Progenitor cell of endocrine pancreas (in vitro differentiated cells): Measurements from ENCODE around the gene LAGE3. TPM values are rescaled to one million over a fixed set of nuclear protein-coding genes. Genes with fewer than 3 reads are reported as not detected.
A peak's percentile ranks its signal among the peaks of the same experiment; 100 is the strongest.

Experiments used
- DNase-seq: peaks from one replicate; pipeline ENCODE4 v3.0.0; 2021; ENCODE audit warnings: low spot score; ENCODE audit not compliant: unreplicated experiment
- H3K27ac Mint-ChIP-seq: 2 replicates; pipeline ENCODE4 v1.8.0; 2021; ENCODE audit warnings: mild to moderate bottlenecking, moderate library complexity, mixed read lengths
- H3K27me3 Mint-ChIP-seq: 2 replicates; pipeline ENCODE4 v1.8.0; 2021; ENCODE audit warnings: mixed read lengths
- H3K36me3 Mint-ChIP-seq: 2 replicates; pipeline ENCODE4 v1.8.0; 2022; ENCODE audit warnings: mixed read lengths; ENCODE audit not compliant: insufficient read depth
- H3K4me1 Mint-ChIP-seq: 2 replicates; pipeline ENCODE4 v1.8.0; 2021; ENCODE audit warnings: low read depth, mixed read lengths
- H3K4me3 Mint-ChIP-seq: 2 replicates; pipeline ENCODE4 v1.8.0; 2021; ENCODE audit warnings: low read depth, mild to moderate bottlenecking, moderate library complexity, mixed read lengths
- H3K9me3 Mint-ChIP-seq: 2 replicates; pipeline ENCODE4 v1.8.0; 2021; ENCODE audit warnings: low read depth, mixed read lengths
- total RNA-seq: library from RNA; stranded (reverse); gene quantifications from 2 replicates; pipeline ENCODE4 v1.2.1, GENCODE V29; 2021
- TF ChIP-seq, protein P1 (sequence below): fragments of 200-600 bp; sonication (generic); IDR thresholded peaks from one replicate; pipeline ENCODE4 v1.5.0; 2021; ENCODE audit warnings: antibody characterized with exemption, mild to moderate bottlenecking; ENCODE audit not compliant: unreplicated experiment

LAGE3 gene
- total RNA-seq, 1 donor from 2014 or later: 13.5 TPM

DNA sequence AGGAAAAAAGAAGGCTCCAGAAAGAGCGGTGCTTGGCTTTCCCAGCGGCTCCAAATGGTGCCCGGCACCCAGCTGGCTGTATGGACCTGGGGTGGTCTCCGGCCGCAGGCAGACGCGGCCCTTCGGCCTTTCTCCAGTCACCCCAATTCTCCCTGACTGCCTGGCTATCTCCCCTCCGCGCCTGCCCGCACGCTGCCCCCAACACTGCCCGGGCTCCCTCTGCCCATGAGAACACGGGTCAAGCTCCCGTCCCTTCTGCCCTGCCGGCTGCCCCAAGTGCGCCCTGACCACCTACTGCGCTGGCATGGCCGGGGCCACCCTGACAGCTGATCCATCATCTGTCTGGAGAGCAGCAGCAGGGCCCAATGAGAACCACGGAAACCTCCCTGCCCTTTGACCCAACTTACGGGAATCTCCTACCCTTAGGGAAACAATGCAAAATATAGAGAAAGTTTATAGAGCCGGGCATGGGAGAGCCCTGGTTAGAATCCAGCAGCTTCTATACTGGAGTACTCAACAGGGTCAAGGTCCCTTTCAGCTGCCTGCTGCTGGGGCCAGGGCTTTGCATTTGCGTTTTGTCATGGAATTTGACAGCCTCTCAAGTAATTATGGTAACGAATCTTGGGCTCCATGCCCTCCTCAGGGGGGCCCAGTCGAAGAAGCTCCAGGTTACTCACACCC is 38.2 kb upstream of the LAGE3 start:
- no peaks in the 10 kb centered on the region for H3K27me3 Mint-ChIP-seq
- peak overlapping the region; percentile 98 for H3K27ac Mint-ChIP-seq
- TF ChIP-seq, protein P1, sequence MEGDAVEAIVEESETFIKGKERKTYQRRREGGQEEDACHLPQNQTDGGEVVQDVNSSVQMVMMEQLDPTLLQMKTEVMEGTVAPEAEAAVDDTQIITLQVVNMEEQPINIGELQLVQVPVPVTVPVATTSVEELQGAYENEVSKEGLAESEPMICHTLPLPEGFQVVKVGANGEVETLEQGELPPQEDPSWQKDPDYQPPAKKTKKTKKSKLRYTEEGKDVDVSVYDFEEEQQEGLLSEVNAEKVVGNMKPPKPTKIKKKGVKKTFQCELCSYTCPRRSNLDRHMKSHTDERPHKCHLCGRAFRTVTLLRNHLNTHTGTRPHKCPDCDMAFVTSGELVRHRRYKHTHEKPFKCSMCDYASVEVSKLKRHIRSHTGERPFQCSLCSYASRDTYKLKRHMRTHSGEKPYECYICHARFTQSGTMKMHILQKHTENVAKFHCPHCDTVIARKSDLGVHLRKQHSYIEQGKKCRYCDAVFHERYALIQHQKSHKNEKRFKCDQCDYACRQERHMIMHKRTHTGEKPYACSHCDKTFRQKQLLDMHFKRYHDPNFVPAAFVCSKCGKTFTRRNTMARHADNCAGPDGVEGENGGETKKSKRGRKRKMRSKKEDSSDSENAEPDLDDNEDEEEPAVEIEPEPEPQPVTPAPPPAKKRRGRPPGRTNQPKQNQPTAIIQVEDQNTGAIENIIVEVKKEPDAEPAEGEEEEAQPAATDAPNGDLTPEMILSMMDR: no peak
- H3K4me3 Mint-ChIP-seq: peak overlapping the region; percentile 63
- peaks cover 11% of the 10 kb centered on the region for H3K9me3 Mint-ChIP-seq
- peaks cover 13% of the 10 kb centered on the region for H3K4me1 Mint-ChIP-seq
- H3K36me3 Mint-ChIP-seq: peaks cover 2% of the 10 kb centered on the region
- no peak for DNase-seq

DNA sequence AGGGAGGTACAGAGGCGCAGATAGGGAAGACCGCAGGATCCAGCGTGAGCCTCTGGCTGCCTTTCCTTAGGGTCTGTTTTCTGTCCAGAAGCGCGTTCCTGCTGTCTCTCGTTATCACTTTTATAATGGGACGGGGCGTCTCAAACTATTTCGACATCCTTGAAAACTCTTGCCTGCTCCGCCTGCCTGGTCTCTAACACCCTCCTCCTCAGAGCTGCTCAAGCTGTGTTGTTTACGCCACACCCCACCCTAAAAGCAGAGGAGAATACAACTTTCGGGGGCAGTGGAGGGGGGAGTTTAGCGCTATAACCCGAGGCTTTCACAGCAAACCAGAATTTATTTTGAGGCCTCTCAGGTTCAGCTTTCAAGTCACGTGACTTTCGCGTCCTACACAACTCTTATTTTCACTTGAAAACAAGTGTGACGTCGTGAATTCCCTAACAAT is 37.6 kb upstream of the LAGE3 start:
- Mint-ChIP-seq H3K4me3 (peak overlapping the region; percentile 72), H3K27ac (peak overlapping the region; percentile 98), H3K9me3 (peaks cover 11% of the 10 kb centered on the region), H3K36me3 (peaks cover 2% of the 10 kb centered on the region), H3K27me3 (no peaks in the 10 kb centered on the region), H3K4me1 (peaks cover 13% of the 10 kb centered on the region)
- no peak for DNase-seq
- TF ChIP-seq, protein P1: no peak

DNA sequence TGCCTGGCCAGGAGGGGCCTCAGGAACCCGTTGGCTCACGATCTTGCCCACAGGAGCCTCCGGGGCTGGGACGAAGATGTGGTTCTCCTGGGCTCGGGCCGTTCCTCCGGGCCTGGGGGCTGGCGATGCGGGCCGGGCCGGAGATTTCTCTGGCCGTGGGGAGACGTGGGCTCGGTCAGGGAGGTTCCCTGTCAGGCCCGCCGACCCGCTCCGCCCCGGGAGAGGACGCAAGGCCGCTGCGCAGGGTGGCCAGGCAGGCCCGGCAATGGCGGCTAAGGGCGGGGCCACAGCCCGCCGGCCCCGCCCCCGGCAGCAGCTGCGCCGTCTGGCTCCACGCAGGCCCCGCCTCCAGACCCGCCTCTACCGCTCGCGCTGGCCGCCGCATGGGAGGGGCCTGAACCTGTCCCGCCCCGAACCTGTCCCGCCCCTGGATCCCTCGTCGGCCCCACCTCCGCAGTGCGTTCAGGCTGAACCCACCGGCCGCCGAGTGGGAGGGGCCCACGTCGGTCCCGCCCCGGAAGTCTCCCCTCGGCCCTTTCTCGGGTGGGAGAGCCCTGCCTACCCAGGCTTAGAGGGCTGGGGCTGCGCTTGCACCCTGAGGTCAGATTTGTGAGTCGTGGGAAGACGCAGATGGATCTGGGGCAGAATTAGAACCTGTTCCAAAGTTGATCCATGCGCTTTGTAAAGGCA is 37.0 kb upstream of the LAGE3 start, which contains the start of gene FAM3A:
TSS of gene FAM3A (minus strand) at position 267 of the 690 bp plus-strand sequence. CDS start 460 bp downstream, outside the sequence.
- peak; percentile 86 for DNase-seq
- peaks cover 11% of the 10 kb centered on the region for H3K9me3 Mint-ChIP-seq
- TF ChIP-seq, protein P1: no peak
- peaks cover 13% of the 10 kb centered on the region for H3K4me1 Mint-ChIP-seq
- peak within 1 kb of the TSS; percentile 74 for H3K4me3 Mint-ChIP-seq
- no peaks in the 10 kb centered on the region for H3K27me3 Mint-ChIP-seq
- H3K36me3 Mint-ChIP-seq: peaks cover 3% of the 10 kb centered on the region
- H3K27ac Mint-ChIP-seq: peak within 1 kb of the TSS; percentile 98

DNA sequence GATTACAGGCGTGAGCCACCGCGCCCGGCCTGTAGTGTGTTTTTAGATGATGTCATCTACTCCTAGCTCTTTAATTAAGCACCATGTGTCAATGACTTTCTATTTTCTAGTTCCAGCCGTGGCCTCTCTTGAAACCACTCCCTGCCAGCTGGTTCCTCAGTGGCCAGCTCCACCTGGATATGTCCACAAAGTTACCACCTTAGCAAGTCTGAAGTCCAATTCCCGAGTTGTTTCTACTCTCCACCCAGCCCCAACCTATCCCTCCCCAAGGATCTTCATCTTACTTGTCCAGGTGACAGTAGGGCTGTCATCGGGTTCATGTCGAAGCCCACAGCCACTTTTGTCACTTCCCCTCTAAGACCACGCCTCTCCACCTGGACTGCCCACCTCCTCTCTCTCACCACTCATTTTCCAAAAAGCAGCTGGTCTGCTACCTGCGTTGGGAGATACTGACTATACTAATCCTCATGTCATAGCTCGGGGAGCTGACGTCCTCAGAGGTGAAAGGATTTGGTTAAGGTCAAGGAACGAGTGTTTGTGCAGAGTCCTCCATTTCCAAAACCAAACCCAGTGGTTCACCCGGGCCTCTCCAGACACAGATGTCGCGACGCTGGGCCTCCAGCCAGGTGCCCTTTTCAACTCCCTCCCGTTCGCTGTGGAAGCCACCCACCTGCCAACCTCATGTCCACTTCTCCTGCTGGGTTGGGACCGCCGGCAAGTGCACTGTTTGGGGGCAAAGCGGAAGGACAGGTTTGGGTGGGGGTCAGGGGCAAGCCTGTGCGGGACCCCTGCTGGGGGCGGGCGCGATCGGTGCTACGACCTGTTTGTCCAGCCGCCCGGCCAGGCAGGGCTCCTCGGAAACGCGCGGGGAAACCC is 36.2 kb upstream of the LAGE3 start:
- no peak for DNase-seq
- H3K27ac Mint-ChIP-seq: peak overlapping the region; percentile 56
- peak overlapping the region; percentile 74 for H3K4me3 Mint-ChIP-seq
- peaks cover 13% of the 10 kb centered on the region for H3K4me1 Mint-ChIP-seq
- TF ChIP-seq, protein P1: no peak
- H3K36me3 Mint-ChIP-seq: peaks cover 4% of the 10 kb centered on the region
- no peaks in the 10 kb centered on the region for H3K27me3 Mint-ChIP-seq
- H3K9me3 Mint-ChIP-seq: peaks cover 11% of the 10 kb centered on the region

DNA sequence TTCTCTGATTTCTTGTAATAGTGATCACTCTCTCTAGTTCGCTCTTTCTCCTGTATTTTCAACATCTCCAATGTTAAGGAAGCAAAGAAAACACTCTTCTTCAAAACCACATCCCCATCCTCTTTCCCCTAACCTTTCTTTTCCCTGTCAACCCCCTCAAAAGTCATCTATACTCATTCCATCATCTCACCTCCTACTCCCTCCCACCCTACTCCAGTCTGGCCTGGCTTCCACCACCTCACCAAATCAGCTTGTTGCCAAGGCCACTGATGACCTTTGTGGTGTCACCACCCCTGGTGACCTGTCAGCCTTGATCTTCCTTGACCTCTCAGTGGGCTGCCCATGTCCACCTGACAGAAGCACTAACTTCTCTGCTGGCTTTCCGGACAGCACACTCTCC is 34.6 kb upstream of the LAGE3 start:
- H3K4me3 Mint-ChIP-seq: no peak overlapping the region
- no peak for DNase-seq
- no peak overlapping the region for H3K27ac Mint-ChIP-seq
- H3K9me3 Mint-ChIP-seq: peaks cover 20% of the 10 kb centered on the region
- H3K27me3 Mint-ChIP-seq: no peaks in the 10 kb centered on the region
- peaks cover 9% of the 10 kb centered on the region for H3K36me3 Mint-ChIP-seq
- H3K4me1 Mint-ChIP-seq: peaks cover 13% of the 10 kb centered on the region
- TF ChIP-seq, protein P1: no peak
